Nephron progenitor cell (in vitro differentiated cells): Measurements from ENCODE around the gene ATXN7L3.

ENCODE experiments used
- DNase-seq: peaks from one replicate; pipeline ENCODE4 v3.0.0; 2021
- H3K27ac Mint-ChIP-seq: 2 replicates; pipeline ENCODE4 v1.8.0; 2021; ENCODE audit warnings: mild to moderate bottlenecking, moderate library complexity, mixed read lengths
- H3K27me3 Mint-ChIP-seq: 2 replicates; pipeline ENCODE4 v1.8.0; 2021; ENCODE audit warnings: mild to moderate bottlenecking, low read depth, mixed read lengths; ENCODE audit not compliant: poor library complexity
- H3K36me3 Mint-ChIP-seq: 2 replicates; pipeline ENCODE4 v1.8.0; 2021; ENCODE audit warnings: low read depth, mixed read lengths
- H3K4me1 Mint-ChIP-seq: 2 replicates; pipeline ENCODE4 v1.8.0; 2021; ENCODE audit warnings: mixed read lengths
- H3K4me3 Mint-ChIP-seq: 2 replicates; pipeline ENCODE4 v1.8.0; 2021; ENCODE audit warnings: mild to moderate bottlenecking, moderate library complexity, mixed read lengths
- H3K9me3 Mint-ChIP-seq: 2 replicates; pipeline ENCODE4 v1.8.0; 2021; ENCODE audit warnings: mild to moderate bottlenecking, moderate library complexity, mixed read lengths
- TF ChIP-seq, protein P1 (sequence below): fragments of 200-600 bp; sonication (generic); IDR thresholded peaks from 2 replicates; pipeline ENCODE4 v1.5.0; 2021; ENCODE audit warnings: antibody characterized with exemption

The ATXN7L3 gene

DNA sequence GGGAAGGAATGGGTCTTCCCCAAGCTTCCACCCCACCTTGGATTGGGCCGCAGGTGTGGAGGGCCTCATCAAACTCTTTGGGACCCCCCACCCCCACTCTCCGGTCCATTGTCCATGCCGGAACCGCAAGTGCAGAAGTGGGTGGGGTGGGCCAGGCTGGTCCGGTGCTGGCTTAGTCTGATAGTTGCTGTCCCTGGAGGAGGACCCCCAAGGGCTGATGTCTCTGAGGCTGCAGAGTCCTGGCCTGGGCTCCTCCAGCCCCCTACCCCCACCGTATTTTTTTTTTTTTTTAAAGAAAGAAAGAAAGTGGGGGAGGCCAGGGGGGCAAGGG lies 7.1 kb upstream of the ATXN7L3 start:
- TF ChIP-seq, protein P1, sequence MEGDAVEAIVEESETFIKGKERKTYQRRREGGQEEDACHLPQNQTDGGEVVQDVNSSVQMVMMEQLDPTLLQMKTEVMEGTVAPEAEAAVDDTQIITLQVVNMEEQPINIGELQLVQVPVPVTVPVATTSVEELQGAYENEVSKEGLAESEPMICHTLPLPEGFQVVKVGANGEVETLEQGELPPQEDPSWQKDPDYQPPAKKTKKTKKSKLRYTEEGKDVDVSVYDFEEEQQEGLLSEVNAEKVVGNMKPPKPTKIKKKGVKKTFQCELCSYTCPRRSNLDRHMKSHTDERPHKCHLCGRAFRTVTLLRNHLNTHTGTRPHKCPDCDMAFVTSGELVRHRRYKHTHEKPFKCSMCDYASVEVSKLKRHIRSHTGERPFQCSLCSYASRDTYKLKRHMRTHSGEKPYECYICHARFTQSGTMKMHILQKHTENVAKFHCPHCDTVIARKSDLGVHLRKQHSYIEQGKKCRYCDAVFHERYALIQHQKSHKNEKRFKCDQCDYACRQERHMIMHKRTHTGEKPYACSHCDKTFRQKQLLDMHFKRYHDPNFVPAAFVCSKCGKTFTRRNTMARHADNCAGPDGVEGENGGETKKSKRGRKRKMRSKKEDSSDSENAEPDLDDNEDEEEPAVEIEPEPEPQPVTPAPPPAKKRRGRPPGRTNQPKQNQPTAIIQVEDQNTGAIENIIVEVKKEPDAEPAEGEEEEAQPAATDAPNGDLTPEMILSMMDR: no peak
- Mint-ChIP-seq H3K4me1 (peaks cover 27% of the 10 kb centered on the region), H3K36me3 (peaks cover 25% of the 10 kb centered on the region), H3K27me3 (peaks cover 3% of the 10 kb centered on the region), H3K4me3 (no peak overlapping the region), H3K9me3 (no peaks in the 10 kb centered on the region), H3K27ac (no peak overlapping the region)
- DNase-seq: no peak

DNA sequence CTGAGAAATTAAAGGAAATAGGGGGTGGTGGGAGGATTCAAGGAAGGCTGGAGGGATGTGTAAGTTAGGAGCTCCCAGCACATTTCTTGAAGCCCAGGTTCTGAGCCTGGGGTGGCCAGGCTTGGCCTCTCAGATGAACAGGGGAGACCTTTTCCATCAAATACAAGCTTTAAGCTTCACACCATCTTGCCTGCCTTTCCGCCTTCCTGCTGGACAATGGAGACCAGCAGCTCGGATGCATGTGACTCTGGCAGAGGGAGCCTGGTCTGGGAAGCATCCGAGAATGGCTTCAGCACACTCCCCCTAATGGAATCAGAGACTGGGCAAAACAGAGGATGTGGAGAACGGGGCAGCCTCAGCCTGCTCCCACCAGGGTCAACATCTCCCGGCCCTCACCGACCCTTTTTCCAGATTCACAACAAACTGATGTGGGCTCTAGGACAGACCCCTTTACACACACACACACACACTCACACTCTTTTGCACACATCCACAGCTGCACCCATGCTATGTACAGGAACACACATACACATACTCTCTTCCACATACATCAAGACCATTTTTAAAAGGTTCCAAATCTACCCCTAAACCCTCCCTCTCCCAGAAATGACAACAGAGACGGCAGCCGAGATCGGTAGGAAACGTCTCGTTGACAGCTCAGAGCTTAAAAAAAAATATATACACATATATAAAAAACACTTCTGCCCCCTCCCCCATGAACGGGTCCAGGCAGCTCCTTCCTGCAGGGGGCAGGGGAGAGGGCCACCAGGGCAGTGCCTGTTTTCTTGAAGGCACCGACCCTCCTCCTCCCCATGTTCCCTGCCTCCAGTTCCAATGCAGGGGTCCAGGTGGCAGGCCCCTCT lies 6.5 kb upstream of the ATXN7L3 start:
- Mint-ChIP-seq H3K27me3 (peaks cover 3% of the 10 kb centered on the region), H3K27ac (peak overlapping the region; percentile 93), H3K4me3 (no peak overlapping the region), H3K4me1 (peaks cover 25% of the 10 kb centered on the region), H3K9me3 (no peaks in the 10 kb centered on the region), H3K36me3 (peaks cover 25% of the 10 kb centered on the region)
- TF ChIP-seq, protein P1: no peak
- no peak for DNase-seq

DNA sequence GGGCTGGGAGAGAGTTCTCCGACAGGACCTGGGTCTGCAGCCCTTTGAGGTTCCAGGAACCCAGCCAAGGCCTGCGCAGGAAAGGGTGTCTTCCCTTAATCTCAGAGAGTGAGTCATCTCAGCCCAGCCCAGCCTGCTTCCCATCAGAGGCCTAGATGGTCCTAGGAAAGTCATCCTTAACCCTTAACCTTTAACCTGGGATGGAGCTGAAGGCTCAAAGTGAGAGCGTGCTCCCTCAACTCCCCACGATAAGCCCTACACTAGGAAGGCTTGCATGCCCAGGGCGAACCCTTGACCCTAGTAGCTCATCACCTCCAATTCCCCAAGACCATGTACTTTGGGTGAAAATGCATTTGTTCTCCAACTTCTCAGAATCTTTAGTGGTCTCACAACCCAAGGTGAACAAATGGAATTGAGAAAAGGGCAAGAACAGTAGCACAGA lies 4.8 kb upstream of the ATXN7L3 start:
- Mint-ChIP-seq H3K27ac (no peak overlapping the region), H3K4me3 (no peak overlapping the region), H3K27me3 (no peaks in the 10 kb centered on the region), H3K36me3 (peaks cover 16% of the 10 kb centered on the region), H3K9me3 (no peaks in the 10 kb centered on the region), H3K4me1 (peaks cover 24% of the 10 kb centered on the region)
- no peak for DNase-seq
- TF ChIP-seq, protein P1: no peak

DNA sequence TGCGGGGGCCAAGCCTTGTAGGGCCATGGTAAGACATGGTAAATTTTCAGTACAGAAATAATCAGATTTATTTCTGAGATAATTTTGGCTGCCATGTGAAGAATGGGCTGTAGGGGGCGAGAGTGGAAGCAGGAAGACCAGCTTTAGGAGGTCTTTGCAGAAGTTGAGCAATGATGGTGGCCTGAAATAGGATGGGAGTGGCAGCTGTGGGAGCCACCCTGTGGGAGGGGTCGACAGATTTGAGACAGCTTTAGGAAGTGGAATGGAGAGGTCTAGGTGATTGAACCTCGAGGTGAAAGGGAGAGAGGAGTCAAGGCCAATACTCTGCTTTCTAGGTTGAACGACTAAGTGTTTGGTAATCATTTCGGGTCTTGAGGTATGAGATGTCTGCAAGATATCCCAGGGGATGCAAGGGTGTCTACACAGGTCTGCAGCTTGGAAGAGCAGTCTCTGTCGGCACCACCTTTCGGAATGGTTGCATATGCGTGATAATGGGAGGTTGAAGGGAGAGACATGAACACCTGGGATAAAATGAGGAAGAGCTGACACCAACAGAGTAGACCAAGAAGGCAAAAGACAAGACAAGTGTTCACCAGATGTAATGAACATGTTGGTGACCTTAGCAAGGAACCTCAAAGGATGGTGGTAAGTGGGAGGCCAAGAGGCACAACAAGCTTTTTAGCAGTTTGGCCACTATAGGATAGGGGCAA lies 4.2 kb upstream of the ATXN7L3 start:
- H3K36me3 Mint-ChIP-seq: peaks cover 13% of the 10 kb centered on the region

DNA sequence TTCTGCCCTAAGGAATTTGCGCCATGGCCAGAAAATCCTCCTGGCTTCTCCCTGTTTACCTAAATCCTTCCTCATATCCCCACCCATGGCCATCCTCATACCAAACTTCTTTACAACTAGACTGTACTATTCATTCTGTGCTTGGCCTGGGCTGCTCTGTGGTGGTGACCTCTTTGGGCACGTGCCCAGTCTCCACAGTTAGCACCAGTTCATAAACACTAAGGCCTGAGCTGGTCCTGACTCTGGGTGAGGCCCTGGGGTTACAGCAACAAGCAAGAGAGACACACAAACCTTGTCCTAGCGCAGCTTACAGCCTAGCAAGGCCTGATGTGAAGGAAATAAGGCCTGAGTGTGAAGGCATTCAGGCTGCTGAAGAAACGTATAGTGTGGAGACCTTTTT lies 3.1 kb upstream of the ATXN7L3 start:
- TF ChIP-seq, protein P1: no peak
- no peaks in the 10 kb centered on the region for H3K9me3 Mint-ChIP-seq
- peak overlapping the region; percentile 52 for H3K4me3 Mint-ChIP-seq
- H3K4me1 Mint-ChIP-seq: peaks cover 32% of the 10 kb centered on the region
- no peaks in the 10 kb centered on the region for H3K27me3 Mint-ChIP-seq
- no peak for DNase-seq
- peaks cover 9% of the 10 kb centered on the region for H3K36me3 Mint-ChIP-seq
- H3K27ac Mint-ChIP-seq: no peak overlapping the region

More for the DNA sequence above, 4.2 kb upstream of the ATXN7L3 start:
- peaks cover 24% of the 10 kb centered on the region for H3K4me1 Mint-ChIP-seq
- H3K9me3 Mint-ChIP-seq: no peaks in the 10 kb centered on the region
- no peak overlapping the region for H3K27ac Mint-ChIP-seq
- H3K4me3 Mint-ChIP-seq: no peak overlapping the region
- peak; percentile 62 for DNase-seq
- TF ChIP-seq, protein P1: peak; percentile 72
- H3K27me3 Mint-ChIP-seq: no peaks in the 10 kb centered on the region
